D341Med (cell line): ENCODE measurements around the gene RAB11FIP4.

ENCODE experiments used
- DNase-seq: peaks from one replicate; pipeline ENCODE4 v3.0.0; 2012; ENCODE audit warnings: low spot score

The RAB11FIP4 gene

GRCh38 chr17:31570951-31571892 lies 179.7 kb downstream of the RAB11FIP4 start:
- peak; percentile 29 for DNase-seq

- no peak for DNase-seq
These were observed 180.9 kb downstream of the RAB11FIP4 start for GRCh38 chr17:31572341-31572740.

- no peak for DNase-seq
These were observed 181.6 kb downstream of the RAB11FIP4 start for GRCh38 chr17:31573047-31573446.

GRCh38 chr17:31573861-31574260 lies 182.4 kb downstream of the RAB11FIP4 start:
- no peak for DNase-seq

GRCh38 chr17:31574458-31574857 lies 183.0 kb downstream of the RAB11FIP4 start:
- no peak for DNase-seq

GRCh38 chr17:31575043-31575442 lies 183.6 kb downstream of the RAB11FIP4 start:
- DNase-seq = peak; percentile 29

- peak; percentile 28 for DNase-seq
These were observed 187.8 kb downstream of the RAB11FIP4 start for GRCh38 chr17:31579265-31579664.

GRCh38 chr17:31580316-31580705 lies 188.8 kb downstream of the RAB11FIP4 start:
- DNase-seq = peak; percentile 11

GRCh38 chr17:31580706-31581490 lies 189.4 kb downstream of the RAB11FIP4 start:
- peak; percentile 47 for DNase-seq

- DNase-seq = no peak
These were observed 190.0 kb downstream of the RAB11FIP4 start for GRCh38 chr17:31581491-31581890.

- DNase-seq = peak; percentile 32
These were observed 190.9 kb downstream of the RAB11FIP4 start for GRCh38 chr17:31582151-31582907.

- no peak for DNase-seq
These were observed 192.4 kb downstream of the RAB11FIP4 start for GRCh38 chr17:31583772-31584356.

GRCh38 chr17:31584438-31585279 lies 193.2 kb downstream of the RAB11FIP4 start:
- DNase-seq = peak; percentile 6

GRCh38 chr17:31585280-31585630 lies 193.8 kb downstream of the RAB11FIP4 start:
- DNase-seq = peak; percentile 30

- DNase-seq = no peak
These were observed 195.5 kb downstream of the RAB11FIP4 start for GRCh38 chr17:31586946-31587345.

- no peak for DNase-seq
These were observed 196.0 kb downstream of the RAB11FIP4 start for GRCh38 chr17:31587462-31587861.
